Measurements from ENCODE around the gene ZCWPW2. TPM values are rescaled to one million over a fixed set of nuclear protein-coding genes. Genes with fewer than 3 reads are reported as not detected.

ZCWPW2 gene
- polyA plus RNA-seq, 2 of the 4 experiments (the other 2 are of a cell fraction), result 0.06 to 0.34 TPM

GRCh38 chr3:28553175-28553574 is 204.7 kb downstream of the ZCWPW2 start:
- Histone ChIP-seq H3K4me2 (no peak overlapping the region), H3K27ac (no peak overlapping the region), H3K4me3 (no peak overlapping the region), H3K9me3 (no peaks in the 10 kb centered on the region), H3K4me1 (no peaks in the 10 kb centered on the region)
- FAIRE-seq (no peak), ATAC-seq (no peak), DNase-seq (ENCODE audit: low read depth in 1 of 2, low spot score in 1 of 2) (no peak)
- POLR2A ChIA-PET, result no interaction called here
- WGBS (ENCODE audit: missing lambda C conversion rate), result 7% methylated on average over 3 of the region's 3 CpGs
- TF ChIP-seq ZFP36 (IDR thresholded peaks at IDR 0.05; ENCODE audit: borderline replicate concordance, partially characterized antibody) (no peak), HES2 (IDR thresholded peaks at IDR 0.05) (no peak), RFX5 (IDR thresholded peaks at IDR 0.05) (no peak), SREBF2 (IDR thresholded peaks at IDR 0.05) (no peak), JUN (IDR thresholded peaks at IDR 0.05) (no peak), KDM1A (IDR thresholded peaks at IDR 0.05; ENCODE audit: low read depth) (no peak), HDAC2 (IDR thresholded peaks at IDR 0.05) (no peak), MAX (IDR thresholded peaks at IDR 0.05) (no peak), NR3C1 (IDR thresholded peaks at IDR 0.05) (no peak), CBX8 (IDR thresholded peaks at IDR 0.05) (no peak), EHF (CRISPR knock-in tag; IDR thresholded peaks at IDR 0.05) (no peak), CBX2 (IDR thresholded peaks at IDR 0.05; ENCODE audit: borderline replicate concordance, low read depth) (no peak), ZSCAN20 (CRISPR knock-in tag; IDR thresholded peaks at IDR 0.05) (no peak), GATA3 (IDR thresholded peaks at IDR 0.05; ENCODE audit: borderline replicate concordance) (no peak), EHMT2 (IDR thresholded peaks at IDR 0.05; ENCODE audit: low read depth) (no peak), CTCF (IDR thresholded peaks at IDR 0.05) (no peak), CHD2 (IDR thresholded peaks at IDR 0.05; ENCODE audit: low read length, partially characterized antibody) (no peak)
- CTCF ChIA-PET, result no interaction called here

GRCh38 chr3:28556195-28556594 is 207.7 kb downstream of the ZCWPW2 start:
- WGBS (ENCODE audit: missing lambda C conversion rate), result 0% methylated on average over 1 of the region's 1 CpG
- no peaks in the 10 kb centered on the region for H3K4me1 ChIP-seq
- ATAC-seq (no peak), DNase-seq (ENCODE audit: low read depth in 1 of 2, low spot score in 1 of 2) (no peak), FAIRE-seq (no peak)
- no peaks in the 10 kb centered on the region for H3K9me3 ChIP-seq
- H3K4me2 ChIP-seq, result no peak overlapping the region
- ChIA-PET CTCF (no interaction called here), POLR2A (no interaction called here)
- no peak overlapping the region for H3K27ac ChIP-seq
- H3K4me3 ChIP-seq, result no peak overlapping the region
- TF ChIP-seq RARB (CRISPR knock-in tag; IDR thresholded peaks at IDR 0.05) (no peak), MAFK (IDR thresholded peaks at IDR 0.05; ENCODE audit: partially characterized antibody) (no peak), POLR2AphosphoS2 (conservative IDR thresholded peaks at IDR 0.05; ENCODE audit: low read length) (no peak), CEBPB (IDR thresholded peaks at IDR 0.05) (no peak), CBX8 (IDR thresholded peaks at IDR 0.05) (no peak), JUN (IDR thresholded peaks at IDR 0.05) (no peak), CHD4 (IDR thresholded peaks at IDR 0.05; ENCODE audit: borderline replicate concordance) (no peak), JUNB (IDR thresholded peaks at IDR 0.05) (no peak), ZNF302 (CRISPR knock-in tag; IDR thresholded peaks at IDR 0.05) (no peak), HOXB5 (CRISPR knock-in tag; IDR thresholded peaks at IDR 0.05) (no peak), NPAS2 (CRISPR knock-in tag; IDR thresholded peaks at IDR 0.05; ENCODE audit: borderline replicate concordance) (no peak), HDAC2 (IDR thresholded peaks at IDR 0.05) (no peak), CTCF (IDR thresholded peaks at IDR 0.05) (no peak)

Data from A549 (cell line).